Adrenal gland (tissue), 12 donors: ENCODE results near the gene SLC34A3. TPM values are rescaled to one million over a fixed set of nuclear protein-coding genes. Genes with fewer than 3 reads are reported as not detected.

Experiments
- DNase-seq, 7 donors: peaks; one replicate each; pipeline ENCODE4 v3.0.0-alpha.2; 2019 to 2020
- H3K27ac ChIP-seq, 5 donors: fragments of 200-600 bp; sonication (generic) in 4 of 5; 1 replicate in 3 of 5; 2 replicates in 2 of 5; pipeline versions ENCODE4 v1.5.1 to v1.8.0; 2016 to 2020; ENCODE audit warnings: mild to moderate bottlenecking in 1 of 5
- H3K27me3 ChIP-seq: fragments of 200-600 bp; 2 replicates; pipeline ENCODE4 v1.8.0; 2021
- H3K36me3 ChIP-seq, 2 donors: fragments of 200-600 bp; replicated peaks in 1 of 2; 1 replicate in 1 of 2; 2 replicates in 1 of 2; pipeline versions ENCODE4 v1.5.1 to v1.8.0; 2018 to 2022
- H3K4me1 ChIP-seq, 2 donors: fragments of 200-600 bp; replicated peaks in 1 of 2; 1 replicate in 1 of 2; 2 replicates in 1 of 2; pipeline versions ENCODE4 v1.5.1 to v1.8.0; 2018 to 2021
- H3K4me3 ChIP-seq, 4 donors: fragments of 200-600 bp; sonication (generic) in 3 of 4; one replicate each; pipeline ENCODE4 v1.5.1; 2016 to 2018
- H3K9me3 ChIP-seq, 3 donors: fragments of 200-600 bp; sonication (generic) in 1 of 3; replicated peaks in 1 of 3; 1 replicate in 2 of 3; 2 replicates in 1 of 3; pipeline versions ENCODE4 v1.5.1 to v1.8.0; 2016 to 2021
- CTCF ChIP-seq, 6 experiments: fragments of 450-650 bp in 4 of 6; fragments of 200-600 bp in 2 of 6; sonication (generic) in 1 of 6; IDR thresholded peaks; 1 replicate in 5 of 6; 2 replicates in 1 of 6; pipeline versions ENCODE4 v1.5.1 to v1.8.0; 2016 to 2021; ENCODE audit warnings: antibody characterized with exemption in 6 of 6, mild to moderate bottlenecking in 2 of 6, moderate library complexity in 1 of 6
- POLR2A ChIP-seq, 2 donors: fragments of 450-650 bp; IDR thresholded peaks; one replicate each; pipeline ENCODE4 v1.6.1; 2017; ENCODE audit warnings: antibody characterized with exemption in 2 of 2, mild to moderate bottlenecking in 2 of 2, moderate library complexity in 1 of 2
- WGBS, 4 donors: extraction: QIAGEN DNeasy Blood & Tissue Kit in 2 of 4; methylation state at CpG; one replicate each; pipeline versions ENCODE4 v1.1.5 to v1.1.7; 2013 to 2017; 5-methylcytosine and 5-hydroxymethylcytosine counted together
- intact Hi-C, 2 donors: fragments of 100-400 bp; cut with DNase I; formaldehyde crosslinking; loops; one replicate each; pipeline versions ENCODE4 v1.14.1 to v1.15.0; 2022 to 2023
- polyA plus RNA-seq, 3 donors: library from polyadenylated mRNA; stranded (reverse); fragments of 200-250 nt in 2 of 3; fragments of 350-450 nt in 1 of 3; fragmentation: Illumina TruSeq in 1 of 3; extraction: RNeasy Lipid Tissue Mini Kit (QIAGEN cat#74804) in 1 of 3; gene quantifications; one replicate each; pipeline ENCODE4 v1.2.3, GENCODE V29; 2013 to 2014
- total RNA-seq, 9 donors: library from RNA; depleted of rRNA in 4 of 9; stranded (reverse); fragments of >200 nt in 4 of 9; fragments of 120-200 nt in 1 of 9; fragmentation: NEBNext Ultra II Directional in 1 of 9; extraction: Animal tissue kit (Norgen Biotek cat#: 25700) in 1 of 9; gene quantifications; one replicate each; pipeline versions ENCODE4 v1.1.0 to v1.2.4, GENCODE V29; 2013 to 2023
- donor health status: healthy with polysubstance abuse.
- donor health status: Bipolar disorder and iron deficiency.
- donor health status: DM: yes; HTN: yes; CAD: no.
- donor health status: DM: no; HTN: no; CAD: no.
- donor health status: DM: no; HTN: no; CAD: no.
- donor health status: DM: yes; HTN: yes; CAD: no.

The SLC34A3 gene
- total and polyA plus RNA-seq, 12 donors: not detected

GRCh38 chr9:137221506-137222111, 9.1 kb upstream of the SLC34A3 start:
- TF ChIP-seq POLR2A (IDR thresholded peaks at IDR 0.05) (no peak), CTCF (IDR thresholded peaks at IDR 0.05) (no peak)
- intact Hi-C loops: no loop called here
- 3 to 4% methylated on average over 48 to 61 of the region's 61 CpGs; no CpG with 5 or more reads in 2 of the 4 donors for WGBS, 4 donors
- Histone ChIP-seq H3K4me1 (peaks cover 29 to 37% of the 10 kb centered on the region in 2 donors), H3K4me3 (peak overlapping the region in 2 of 4 donors; percentile 18 to 60), H3K9me3 (no peaks in the 10 kb centered on the region), H3K27ac (peak overlapping the region in 3 of 5 donors; percentile 23 to 91 (median 30)), H3K36me3 (no peaks in the 10 kb centered on the region), H3K27me3 (no peaks in the 10 kb centered on the region)
- DNase-seq: no peak

GRCh38 chr9:137222190-137223077, 8.3 kb upstream of the SLC34A3 start, which contains the start of gene RNF208:
RNF208 (minus strand) TSS chr9:137222240; CDS start chr9:137221212, 1,028 bp downstream.
- Histone ChIP-seq H3K9me3 (no peaks in the 10 kb centered on the region), H3K27me3 (no peaks in the 10 kb centered on the region), H3K4me3 (peak within 1 kb of the TSS in 2 of 4 donors; percentile 77 to 78), H3K36me3 (no peaks in the 10 kb centered on the region), H3K4me1 (peaks cover 29 to 37% of the 10 kb centered on the region in 2 donors), H3K27ac (peak within 1 kb of the TSS; percentile 79 to 91 (median 82))
- intact Hi-C loops: no loop called here
- DNase-seq: peak in 2 of 7 donors; percentile 44 to 59
- WGBS, 4 donors: 3 to 29% (median 10%) methylated on average over 3 to 78 of the region's 88 CpGs; no CpG with 5 or more reads in 1 of the 4 donors
- no peak for TF ChIP-seq POLR2A (IDR thresholded peaks at IDR 0.05)
- TF ChIP-seq CTCF (IDR thresholded peaks at IDR 0.05): no peak

DNA sequence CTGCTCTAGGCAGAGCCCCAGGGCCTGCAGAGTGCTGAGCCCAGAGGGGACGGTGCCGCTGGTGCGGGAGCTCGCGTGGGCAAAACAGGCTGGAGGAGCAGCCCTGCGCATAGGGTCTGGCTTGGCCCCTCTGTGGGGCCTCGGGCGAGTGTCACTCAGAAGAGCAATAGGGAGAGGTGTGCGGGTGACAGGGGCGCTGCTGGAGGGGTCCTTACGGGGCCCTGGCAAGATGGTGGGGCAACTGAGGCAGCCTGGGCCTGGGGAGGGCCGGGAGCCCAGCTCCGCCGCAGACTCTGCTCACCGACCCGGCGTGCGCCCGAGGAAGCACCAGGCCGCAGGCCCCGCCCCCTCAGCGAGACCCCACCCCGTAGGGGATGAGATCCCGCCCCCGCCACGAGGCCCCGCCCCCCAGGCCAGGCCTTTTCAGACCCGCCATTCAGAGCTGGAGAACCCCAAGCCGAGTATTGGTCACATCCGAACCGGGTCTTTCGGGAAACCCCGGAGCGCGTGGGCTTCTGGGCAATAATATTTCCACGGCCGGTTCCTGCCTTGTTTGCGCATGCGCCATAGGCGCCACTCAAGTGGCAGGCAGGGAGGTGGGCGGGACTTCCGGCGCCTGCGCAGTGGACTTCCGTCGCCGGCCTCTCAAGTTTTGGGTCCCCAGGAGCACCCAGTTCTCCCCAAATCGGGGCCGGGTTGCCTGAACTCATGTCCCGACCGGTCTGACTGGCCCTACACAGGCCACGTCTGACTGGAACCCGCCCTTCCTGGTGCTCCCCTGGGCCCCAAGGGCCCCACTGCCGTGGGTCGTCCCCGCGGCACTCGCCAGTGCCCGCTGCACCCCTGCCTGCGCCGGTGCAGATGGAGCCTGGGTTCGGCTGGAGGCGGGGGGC, 7.4 kb upstream of the SLC34A3 start:
- WGBS, 4 donors: 1 to 7% (median 2%) methylated on average over 9 to 63 of the region's 63 CpGs
- H3K27ac ChIP-seq: peak overlapping the region; percentile 81 to 91 (median 84)

More for the DNA sequence above, 7.4 kb upstream of the SLC34A3 start:
- Histone ChIP-seq H3K4me3 (peak overlapping the region; percentile 77 to 81 (median 79)), H3K36me3 (no peaks in the 10 kb centered on the region), H3K27me3 (peaks cover 2% of the 10 kb centered on the region), H3K9me3 (no peaks in the 10 kb centered on the region), H3K4me1 (peaks cover 21 to 33% of the 10 kb centered on the region in 2 donors)
- intact Hi-C loops: no loop called here
- TF ChIP-seq POLR2A (IDR thresholded peaks at IDR 0.05) (peak; percentile 49 to 60), CTCF (IDR thresholded peaks at IDR 0.05) (no peak)
- peak; percentile 98 to 100 (median 99) for DNase-seq
